IMR-90 (cell line): ENCODE results near the gene GALP. TPM values are rescaled to one million over a fixed set of nuclear protein-coding genes. Genes with fewer than 3 reads are reported as not detected.

Experiments
- ATAC-seq: fragments of 200-7000 bp; cut with Tn5 transposase; 2 replicates; pipeline ENCODE4 v1.9.1; 2020; ENCODE audit warnings: low read depth, mild to moderate bottlenecking, moderate library complexity
- BruUV-seq: library from RNA; stranded (reverse); fragments of 400-500 nt; replicated peaks from 2 replicates; lab custom pipeline; 2021; lab: Mats Ljungman, UMichigan
- CTCF ChIA-PET: fragments of 300-600 bp; formaldehyde crosslinking; extraction: SDS; loops from one replicate; lab custom pipeline; 2021; ENCODE audit warnings: antibody characterized with exemption; lab: Yijun Ruan, JAX
- POLR2A ChIA-PET: fragments of 300-600 bp; sonication (Branson Sonifier 250); formaldehyde crosslinking; loops from one replicate; lab custom pipeline; 2022; ENCODE audit warnings: antibody characterized with exemption; ENCODE audit not compliant: unreplicated experiment; lab: Charles Lee
- DNase-seq: peaks from one replicate; pipeline ENCODE4 v3.0.0; 2013
- H2AFZ ChIP-seq: replicated peaks from 2 replicates; pipeline ENCODE3; 2013; ENCODE audit warnings: low read length, mild to moderate bottlenecking; ENCODE audit not compliant: poor library complexity
- H2AK5ac ChIP-seq: 2 replicates; pipeline ENCODE4 v1.6.1; 2013; ENCODE audit warnings: low read depth, low read length, inconsistent platforms
- H2AK9ac ChIP-seq: replicated peaks from 2 replicates; pipeline ENCODE3; 2013; ENCODE audit warnings: mild to moderate bottlenecking, low read depth, low read length, moderate library complexity; ENCODE audit not compliant: poor library complexity
- H2BK120ac ChIP-seq: 2 replicates; pipeline ENCODE4 v1.6.1; 2013; ENCODE audit warnings: low read depth, low read length, inconsistent platforms
- H2BK15ac ChIP-seq: 3 replicates; pipeline ENCODE4 v1.6.1; 2013; ENCODE audit warnings: low read depth, low read length, inconsistent platforms
- H2BK20ac ChIP-seq: 2 replicates; pipeline ENCODE4 v1.6.1; 2013; ENCODE audit warnings: low read depth, mild to moderate bottlenecking, inconsistent platforms, low read length, moderate library complexity
- H2BK5ac ChIP-seq: 2 replicates; pipeline ENCODE4 v1.6.1; 2013; ENCODE audit warnings: mild to moderate bottlenecking, low read depth, low read length, inconsistent platforms; ENCODE audit not compliant: poor library complexity, severe bottlenecking
- H3K14ac ChIP-seq: replicated peaks from 2 replicates; pipeline ENCODE4 v1.6.1; 2013; ENCODE audit warnings: low read depth, low read length, inconsistent platforms
- H3K18ac ChIP-seq: 2 replicates; pipeline ENCODE4 v1.6.1; 2013; ENCODE audit warnings: low read depth, low read length, control low read depth
- H3K23ac ChIP-seq: 2 replicates; pipeline ENCODE4 v1.6.1; 2013; ENCODE audit warnings: low read depth, low read length, inconsistent platforms
- H3K27ac ChIP-seq: 2 replicates; pipeline ENCODE4 v1.5.1; 2013; ENCODE audit warnings: mild to moderate bottlenecking, control low read depth, low read length; ENCODE audit not compliant: insufficient read depth
- H3K27me3 ChIP-seq: 2 replicates; pipeline ENCODE4 v1.6.1; 2013; ENCODE audit warnings: low read length; ENCODE audit not compliant: control insufficient read depth, insufficient read depth
- H3K36me3 ChIP-seq: 2 replicates; pipeline ENCODE4 v1.6.1; 2013; ENCODE audit warnings: low read length, mixed read lengths; ENCODE audit not compliant: control insufficient read depth, insufficient read depth
- H3K4ac ChIP-seq: 2 replicates; pipeline ENCODE4 v1.6.1; 2013; ENCODE audit warnings: low read depth, low read length, inconsistent platforms
- H3K4me1 ChIP-seq: 2 replicates; pipeline ENCODE4 v1.6.1; 2013; ENCODE audit warnings: low read length, mixed read lengths; ENCODE audit not compliant: control insufficient read depth, insufficient read depth
- H3K4me2 ChIP-seq: 2 replicates; pipeline ENCODE4 v1.6.1; 2013; ENCODE audit warnings: low read depth, mild to moderate bottlenecking, control low read depth, low read length, moderate library complexity
- H3K4me3 ChIP-seq: 2 replicates; pipeline ENCODE4 v1.5.1; 2013; ENCODE audit warnings: low read depth, mild to moderate bottlenecking, control low read depth, low read length, moderate library complexity; ENCODE audit not compliant: insufficient read depth
- H3K56ac ChIP-seq: 2 replicates; pipeline ENCODE4 v1.6.1; 2013; ENCODE audit warnings: low read length, inconsistent platforms; ENCODE audit not compliant: insufficient read depth; ENCODE audit errors: extremely low read depth
- H3K79me1 ChIP-seq, 2 experiments: 2 replicates each; pipeline ENCODE4 v1.6.1; 2013; ENCODE audit warnings: low read length in 2 of 2, inconsistent platforms in 1 of 2, low read depth in 1 of 2
- H3K9ac ChIP-seq: 2 replicates; pipeline ENCODE4 v1.6.1; 2013; ENCODE audit warnings: low read depth, low read length, control low read depth
- H3K9me1 ChIP-seq: 2 replicates; pipeline ENCODE4 v1.6.1; 2013; ENCODE audit warnings: low read length, inconsistent platforms; ENCODE audit not compliant: insufficient read depth
- H3K9me3 ChIP-seq: 2 replicates; pipeline ENCODE4 v1.6.1; 2013; ENCODE audit warnings: low read length; ENCODE audit not compliant: control insufficient read depth, insufficient read depth
- H4K20me1 ChIP-seq: 2 replicates; pipeline ENCODE4 v1.6.1; 2013; ENCODE audit warnings: low read length, inconsistent platforms; ENCODE audit not compliant: insufficient read depth
- H4K5ac ChIP-seq: 2 replicates; pipeline ENCODE4 v1.6.1; 2013; ENCODE audit warnings: mild to moderate bottlenecking, low read depth, low read length, control low read depth
- H4K8ac ChIP-seq, 2 experiments: 2 replicates each; pipeline ENCODE4 v1.6.1; 2013; ENCODE audit warnings: low read depth in 2 of 2, low read length in 2 of 2, control low read depth in 1 of 2, inconsistent platforms in 1 of 2
- H4K91ac ChIP-seq: 2 replicates; pipeline ENCODE4 v1.6.1; 2013; ENCODE audit warnings: low read depth, low read length, inconsistent platforms; ENCODE audit not compliant: insufficient read depth
- MAZ ChIP-seq: IDR thresholded peaks from 2 replicates; pipeline ENCODE4 v1.6.1; 2012; ENCODE audit warnings: low read depth, mild to moderate bottlenecking, low read length, improper control_type of control experiment, moderate library complexity, borderline replicate concordance
- MXI1 ChIP-seq: IDR thresholded peaks from 2 replicates; pipeline ENCODE4 v1.6.1; 2012; ENCODE audit warnings: low read depth, mild to moderate bottlenecking, low read length, moderate library complexity, borderline replicate concordance
- WGBS, 2 experiments: methylation state at CpG; one replicate each; pipeline versions ENCODE4 v1.1.5 to v1.1.7; 2013; ENCODE audit warnings: missing lambda C conversion rate in 2 of 2; ENCODE audit not compliant: insufficient read length in 1 of 2; ENCODE audit errors: extremely low coverage in 2 of 2; 5-methylcytosine and 5-hydroxymethylcytosine counted together
- dilution Hi-C: fragments of 300-500 bp; cut with HindIII; formaldehyde crosslinking; loops from one replicate; pipeline ENCODE4 v1.14.3; 2018; ENCODE audit warnings: low sequenced_read_pairs; ENCODE audit not compliant: unreplicated experiment
- in situ Hi-C: fragments of 300-500 bp; cut with MboI; formaldehyde crosslinking; loops from 3 replicates; pipeline ENCODE4 v1.14.3; 2019; ENCODE audit warnings: low sequenced_read_pairs, inconsistent platforms, mixed read lengths
- intact Hi-C: fragments of 100-400 bp; cut with micrococcal nuclease; formaldehyde crosslinking; loops from 2 replicates; pipeline ENCODE4 v1.10.0; 2022
- polyA plus RNA-seq, 3 experiments: library from polyadenylated mRNA; depleted of rRNA; stranded (reverse); fragments of >200 nt; gene quantifications; 2 replicates each; pipeline ENCODE4 v1.2.3, GENCODE V29; 2012; ENCODE audit warnings: low replicate concordance in 1 of 3
- total RNA-seq: library from RNA; depleted of rRNA; stranded (reverse); fragments of >200 nt; gene quantifications from 2 replicates; pipeline ENCODE4 v1.2.3, GENCODE V29; 2012

The GALP gene
- total and polyA plus RNA-seq, 2 of the 4 experiments (the other 2 are of a cell fraction) = not detected

- Histone ChIP-seq H2AK9ac (no peak overlapping the region), H3K4ac (no peak overlapping the region), H2AK5ac (peak overlapping the region; percentile 8; the same call in 1 of the 2 replicates), H3K79me1 (no peaks in the 10 kb centered on the region), H3K27me3 (no peaks in the 10 kb centered on the region), H3K18ac (no peak overlapping the region), H3K56ac (no peak overlapping the region), H4K20me1 (no peaks in the 10 kb centered on the region), H2BK120ac (no peak overlapping the region), H3K9me1 (no peaks in the 10 kb centered on the region; the same call in 1 of the 2 replicates), H3K14ac (no peak overlapping the region), H4K5ac (no peak overlapping the region), H3K4me2 (no peak overlapping the region), H4K8ac (no peak overlapping the region), H3K9me3 (no peaks in the 10 kb centered on the region), H3K4me3 (no peak overlapping the region), H2AFZ (no peak overlapping the region), H3K9ac (no peak overlapping the region), H2BK15ac (no peak overlapping the region), H2BK5ac (no peak overlapping the region), H3K4me1 (no peaks in the 10 kb centered on the region), H3K27ac (no peak overlapping the region), H3K36me3 (peaks cover 25% of the 10 kb centered on the region), H2BK20ac (no peak overlapping the region), H4K91ac (no peak overlapping the region), H3K23ac (no peak overlapping the region)
- ATAC-seq = no peak
- in situ Hi-C loops = no loop called here
- intact Hi-C loops = no loop called here
- CTCF ChIA-PET = interaction anchor here (0.7 to 0.9 kb wide), 2 partner anchors 85 to 92 kb away, joined by 3 read pairs; no protein-coding TSS in a partner anchor
- WGBS, 2 experiments = 92% methylated on average over 8 of the region's 11 CpGs; no CpG with 5 or more reads in 1 of the 2 experiments
- DNase-seq = no peak
- no peak for TF ChIP-seq MXI1
- TF ChIP-seq MAZ = no peak
- POLR2A ChIA-PET = no interaction called here
- dilution Hi-C loops = no loop called here
- BruUV-seq = no TSS peak
Observed at GRCh38 chr19:56161534-56161933, 14.3 kb upstream of the GALP start.
